RCC 7860 (cell line): Measurements from ENCODE around the gene RAPGEF3.

Experiments used
- DNase-seq: peaks from one replicate; pipeline ENCODE4 v3.0.0-alpha.2; 2015; ENCODE audit warnings: low spot score
- FAIRE-seq: peaks from 2 replicates; lab custom pipeline; 2012; peaks lifted over from hg19 to GRCh38; lab: Jason Lieb, UNC

The RAPGEF3 gene

DNA sequence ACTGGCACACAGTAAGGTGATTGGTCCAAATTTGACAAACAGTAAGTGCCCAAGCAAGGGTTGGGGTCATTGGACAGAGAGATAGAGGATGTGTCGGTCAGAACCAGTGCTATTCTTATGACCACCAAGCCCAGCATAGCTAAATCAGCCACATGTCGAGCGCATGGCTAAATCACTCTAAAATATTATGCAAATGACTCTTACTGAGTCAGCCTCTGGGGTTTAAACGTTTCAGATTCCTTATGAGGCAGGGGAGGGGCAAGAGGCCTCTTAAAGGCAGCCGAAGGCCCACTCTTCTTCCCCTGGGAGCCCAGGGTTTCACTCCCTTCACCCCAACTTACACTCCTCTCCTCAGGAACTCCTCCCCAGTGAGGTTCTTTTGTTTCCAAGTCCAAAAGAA is 32.8 kb downstream of the RAPGEF3 start:
- DNase-seq (no peak), FAIRE-seq (no peak)

DNA sequence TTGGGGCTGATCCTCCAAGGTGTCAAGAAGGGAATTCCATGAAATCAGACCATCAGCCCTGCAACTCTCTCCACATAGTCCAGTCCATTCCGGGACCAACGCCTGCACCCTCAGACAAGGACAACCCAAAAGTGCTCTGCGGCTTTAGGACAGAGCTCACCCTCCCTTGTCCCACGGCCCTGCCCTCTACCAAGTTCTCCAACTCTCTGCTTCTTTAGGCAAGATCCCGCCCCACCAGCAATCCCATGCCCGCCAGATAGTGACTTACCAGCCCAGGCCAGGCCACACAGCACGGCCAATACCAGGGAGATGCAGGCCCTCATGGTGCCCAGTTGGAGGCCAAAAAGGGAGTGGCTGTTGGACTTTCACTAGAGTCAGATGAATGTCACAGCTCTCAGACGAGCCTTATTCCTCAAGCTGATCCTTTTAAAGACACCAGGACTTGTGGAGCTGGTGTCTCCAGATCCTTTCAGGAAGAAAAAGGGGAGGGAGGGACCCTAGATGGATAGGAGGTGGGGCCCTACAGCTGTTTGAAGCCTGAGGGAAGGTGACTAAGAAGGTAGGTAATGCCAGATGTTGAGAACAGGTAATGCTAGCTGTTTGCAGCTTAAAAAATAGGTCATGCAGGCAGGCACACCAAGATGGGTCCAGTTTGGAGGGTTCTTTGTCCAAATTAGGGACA is 33.4 kb downstream of the RAPGEF3 start, which contains the start of gene ENDOU:
ENDOU (minus strand) TSS at position 400 of the 682 bp plus-strand sequence; CDS start at position 323, 77 bp downstream.
- DNase-seq (no peak), FAIRE-seq (no peak)

GRCh38 chr12:47722941-47723631 is 35.6 kb downstream of the RAPGEF3 start:
- FAIRE-seq, result no peak
- no peak for DNase-seq

DNA sequence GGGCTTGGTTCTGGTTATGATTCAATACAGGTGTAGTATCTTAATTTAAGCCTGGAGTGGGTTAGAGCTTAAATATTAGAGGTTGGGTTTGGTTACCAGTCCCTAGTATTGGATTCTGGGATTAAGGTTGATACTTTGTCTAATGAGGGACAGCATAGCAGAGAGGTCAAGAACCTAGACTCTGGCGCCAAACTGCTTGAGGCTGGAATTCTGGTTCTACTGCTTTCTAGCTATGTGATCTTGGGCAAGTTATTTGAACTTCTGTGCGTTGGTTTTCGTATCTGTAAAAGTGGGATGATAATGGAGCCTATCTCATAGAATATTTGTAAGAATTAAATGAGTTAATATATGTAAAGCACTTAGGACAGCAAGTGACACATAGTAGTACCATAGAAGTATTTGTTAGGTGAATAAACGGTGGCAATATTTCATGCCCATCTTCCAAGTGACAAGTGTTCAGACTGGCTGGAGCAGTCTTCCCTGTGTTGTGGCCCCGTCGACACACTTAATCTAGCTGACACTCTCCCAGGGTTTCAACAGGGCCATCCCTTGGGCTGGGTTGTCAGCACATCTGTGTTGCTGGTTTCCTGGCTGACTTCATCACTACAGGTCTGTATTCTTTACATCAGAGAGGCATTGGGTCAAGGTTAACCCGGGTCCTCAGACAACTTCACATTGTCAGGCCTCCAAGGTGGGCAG is 36.4 kb downstream of the RAPGEF3 start:
- DNase-seq, result no peak

GRCh38 chr12:47721431-47721973 is 37.2 kb downstream of the RAPGEF3 start:
- FAIRE-seq, result no peak
- DNase-seq, result no peak

More for the DNA sequence above, 36.4 kb downstream of the RAPGEF3 start:
- no peak for FAIRE-seq

GRCh38 chr12:47718531-47718930 is 40.1 kb downstream of the RAPGEF3 start:
- FAIRE-seq (no peak), DNase-seq (no peak)

GRCh38 chr12:47717443-47718193 is 41.1 kb downstream of the RAPGEF3 start:
- DNase-seq (no peak), FAIRE-seq (no peak)

DNA sequence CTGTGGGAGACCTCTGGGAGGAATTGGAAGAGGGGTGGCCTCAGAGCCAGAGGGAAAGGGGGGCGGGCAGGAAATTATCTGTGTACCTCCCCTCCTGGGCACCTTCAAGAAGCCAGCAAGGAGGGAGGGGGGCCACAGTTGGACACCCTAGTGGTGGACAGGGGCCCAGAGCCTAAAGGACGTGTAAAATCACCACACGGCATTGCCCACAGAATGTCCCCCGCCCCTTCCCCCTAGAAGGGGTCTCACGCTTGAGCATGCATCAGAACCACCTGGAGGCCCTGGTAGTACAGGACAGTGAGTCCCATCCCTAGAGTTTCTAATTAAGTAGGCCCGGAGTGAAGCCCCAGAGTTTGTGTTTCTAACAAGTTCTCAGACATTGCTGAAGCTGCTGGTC is 41.6 kb downstream of the RAPGEF3 start:
- DNase-seq, result no peak
- FAIRE-seq, result no peak

GRCh38 chr12:47715877-47716548 is 42.7 kb downstream of the RAPGEF3 start:
- DNase-seq (no peak), FAIRE-seq (no peak)

GRCh38 chr12:47715393-47715876 is 43.2 kb downstream of the RAPGEF3 start:
- DNase-seq, result peak; percentile 61
- FAIRE-seq, result no peak

DNA sequence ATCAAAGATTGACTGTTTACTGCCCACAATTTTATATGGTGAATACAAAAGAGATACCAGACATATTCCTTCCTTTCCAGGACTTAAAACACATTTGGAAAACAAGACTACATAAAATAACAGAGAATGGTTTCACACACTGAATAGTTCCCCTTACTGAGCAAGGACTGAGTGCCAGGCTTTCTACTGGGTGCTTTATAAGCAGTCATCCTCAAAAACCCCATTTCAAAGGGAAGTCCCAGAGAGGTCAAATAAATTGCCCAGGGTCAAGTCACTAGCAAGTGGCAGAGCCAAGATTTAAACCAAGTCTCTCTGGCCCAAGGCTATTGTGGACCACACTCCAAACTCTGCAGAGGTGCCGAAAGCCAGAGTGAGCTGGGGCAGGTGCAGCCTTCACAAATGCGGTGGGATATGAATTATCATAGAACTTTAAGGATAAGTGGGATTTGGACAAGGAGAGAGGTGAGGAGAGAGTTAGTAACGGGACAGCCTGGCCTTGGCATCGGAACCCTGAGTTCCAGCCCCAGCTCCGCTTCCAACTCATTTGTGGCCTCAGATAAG is 43.8 kb downstream of the RAPGEF3 start:
- DNase-seq (no peak), FAIRE-seq (no peak)

DNA sequence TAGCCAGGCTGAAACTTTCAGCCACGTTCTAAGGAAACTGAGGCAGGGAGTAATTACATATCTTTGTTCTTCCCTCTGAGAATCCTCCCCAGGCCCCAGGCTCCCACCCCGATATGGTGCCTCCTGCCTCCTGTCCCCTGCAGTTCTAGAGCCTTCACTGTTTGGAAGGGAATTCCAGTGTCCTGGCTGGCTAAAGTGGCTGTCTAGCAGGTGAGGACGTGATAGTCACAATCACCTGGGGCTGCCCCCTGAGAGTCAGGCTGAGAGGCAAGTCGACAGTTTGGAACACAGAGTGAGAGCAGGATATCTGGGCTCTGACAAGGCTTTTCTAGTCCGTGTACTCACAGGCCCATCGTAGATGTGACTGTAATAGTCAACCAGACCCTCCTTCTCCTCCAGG is 46.5 kb downstream of the RAPGEF3 start:
- FAIRE-seq (no peak), DNase-seq (no peak)

GRCh38 chr12:47711448-47711847 is 47.2 kb downstream of the RAPGEF3 start:
- no peak for DNase-seq
- FAIRE-seq, result no peak

GRCh38 chr12:47710278-47710677 is 48.4 kb downstream of the RAPGEF3 start:
- DNase-seq (no peak), FAIRE-seq (no peak)

DNA sequence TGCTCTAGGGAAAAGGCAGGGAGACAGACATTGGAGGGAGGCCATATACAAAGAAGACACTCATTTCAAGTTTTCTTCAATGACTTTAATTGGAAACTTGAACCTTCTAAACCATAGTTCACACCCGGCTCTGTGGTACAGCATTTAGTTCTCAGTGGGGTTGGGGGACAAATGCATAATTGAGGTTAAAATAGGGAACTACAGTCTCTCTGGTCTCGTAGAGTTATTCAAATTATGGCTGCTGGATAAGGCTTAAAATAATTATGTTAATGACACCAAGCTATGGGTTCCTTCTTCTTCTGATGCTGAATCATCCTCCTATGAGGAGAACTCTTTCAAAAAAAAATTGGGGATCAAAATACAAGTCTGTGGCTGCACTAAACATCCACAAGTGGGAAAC is 49.0 kb downstream of the RAPGEF3 start:
- DNase-seq (no peak), FAIRE-seq (no peak)

DNA sequence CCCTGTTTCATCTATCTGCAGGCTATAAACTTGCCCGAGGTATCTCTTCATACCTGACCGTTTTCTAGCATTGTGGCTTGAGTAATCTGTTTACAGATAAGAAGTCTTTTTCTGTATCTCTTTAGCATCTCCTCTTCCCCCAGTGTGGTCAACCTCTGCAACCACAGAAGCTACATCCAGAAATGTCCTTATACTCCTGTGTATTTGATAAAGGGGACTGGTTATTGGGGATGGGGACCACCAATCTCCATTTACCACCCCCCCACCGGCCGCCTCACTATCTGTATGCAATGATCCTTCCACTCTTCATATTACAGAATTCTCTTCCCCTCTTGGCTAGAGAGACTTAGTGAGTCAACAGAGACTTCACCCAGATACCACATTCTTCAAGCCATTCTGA is 49.4 kb downstream of the RAPGEF3 start:
- DNase-seq (no peak), FAIRE-seq (no peak)

DNA sequence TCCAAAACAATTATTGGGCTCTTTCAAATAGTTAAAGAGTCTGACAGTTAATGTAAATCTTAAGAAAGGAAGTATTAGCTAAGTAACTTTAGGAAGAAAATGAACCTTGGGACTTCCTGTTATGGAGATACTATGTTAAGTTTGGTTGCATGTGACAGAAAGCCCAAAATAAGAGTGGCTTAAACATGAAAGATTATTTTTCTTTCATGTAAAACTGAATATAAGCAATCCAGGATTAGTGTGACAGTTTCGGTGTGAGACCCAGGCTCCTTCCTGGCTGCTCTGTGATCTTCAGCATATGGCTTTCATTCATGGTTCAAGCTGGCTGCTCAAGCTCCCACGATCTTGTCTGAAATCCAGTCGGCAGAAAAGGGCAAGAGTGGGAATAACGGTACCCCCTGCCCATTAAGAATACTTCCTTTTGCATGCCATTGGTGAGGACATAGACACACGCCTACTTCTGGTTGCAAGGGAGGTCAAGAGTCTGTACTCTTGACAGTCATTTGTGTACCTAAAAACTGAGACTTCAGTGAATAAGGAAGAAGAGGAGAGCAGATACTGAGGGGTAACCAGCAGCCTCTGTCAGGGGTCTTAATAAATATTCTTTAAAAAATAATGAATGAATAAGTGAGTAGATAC is 50.7 kb downstream of the RAPGEF3 start:
- FAIRE-seq (no peak), DNase-seq (no peak)

- DNase-seq (no peak), FAIRE-seq (no peak)
Observed at GRCh38 chr12:47707355-47707754, 51.3 kb downstream of the RAPGEF3 start.
